ENCODE measurements around the gene CDC26.

The CDC26 gene

GRCh38 chr9:113238202-113238858 is 37.0 kb downstream of the CDC26 start:
- no peak for DNase-seq (ENCODE audit: low read depth)

- DNase-seq (ENCODE audit: low read depth): no peak
These were observed 38.3 kb downstream of the CDC26 start for GRCh38 chr9:113237026-113237425.

- DNase-seq (ENCODE audit: low read depth): peak; percentile 31
These were observed 39.6 kb downstream of the CDC26 start for GRCh38 chr9:113235701-113236255.

GRCh38 chr9:113231701-113232100 is 43.7 kb downstream of the CDC26 start:
- DNase-seq (ENCODE audit: low read depth): no peak

GRCh38 chr9:113228130-113228665 is 47.2 kb downstream of the CDC26 start:
- no peak for DNase-seq (ENCODE audit: low read depth)

- no peak for DNase-seq (ENCODE audit: low read depth)
These were observed 47.9 kb downstream of the CDC26 start for GRCh38 chr9:113227436-113227835.

- peak; percentile 93 for DNase-seq (ENCODE audit: low read depth)
These were observed 51.4 kb downstream of the CDC26 start for GRCh38 chr9:113223963-113224362.

- DNase-seq (ENCODE audit: low read depth): peak; percentile 45
These were observed 52.9 kb downstream of the CDC26 start for GRCh38 chr9:113222482-113222841.

- DNase-seq (ENCODE audit: low read depth): no peak
These were observed 53.4 kb downstream of the CDC26 start for GRCh38 chr9:113221800-113222481.

GRCh38 chr9:113221003-113221799 is 54.2 kb downstream of the CDC26 start, which contains the start of the genes FKBP15 and SLC31A1:
Gene FKBP15, minus strand, starts transcription at chr9:113221277. Its CDS starts 34 bp downstream, at chr9:113221243.
Gene SLC31A1, plus strand, starts transcription at chr9:113221544. Its CDS starts 34,605 bp downstream, at chr9:113256149.
- peak; percentile 99 for DNase-seq (ENCODE audit: low read depth)

GRCh38 chr9:113220467-113221002 is 54.8 kb downstream of the CDC26 start:
- DNase-seq (ENCODE audit: low read depth): no peak

- peak; percentile 86 for DNase-seq (ENCODE audit: low read depth)
These were observed 55.4 kb downstream of the CDC26 start for GRCh38 chr9:113219969-113220368.

GRCh38 chr9:113219186-113219936 is 56.0 kb downstream of the CDC26 start:
- DNase-seq (ENCODE audit: low read depth): no peak

Data from iris pigment epithelial cell (primary cell).